OCI-LY1 (cell line): ENCODE data around the gene LSM11.

Source experiments
- CTCF ChIP-seq: fragments of 200-600 bp; sonication (generic), shearing (Covaris generic); IDR thresholded peaks from 2 replicates; pipeline ENCODE4 v1.5.1; 2017; ENCODE audit warnings: mild to moderate bottlenecking, antibody characterized with exemption, low read length, moderate library complexity, mixed read lengths
- EZH2 ChIP-seq: fragments of 200-600 bp; sonication (generic), shearing (Covaris generic); IDR thresholded peaks from 2 replicates; pipeline ENCODE4 v1.8.0; 2017; ENCODE audit warnings: borderline replicate concordance, mixed run types, mild to moderate bottlenecking, antibody characterized with exemption, low read length, moderate library complexity, mixed read lengths

GRCh38 chr5:157750320-157750719, 6.8 kb downstream of the LSM11 start:
- TF ChIP-seq CTCF (no peak), EZH2 (no peak)
